Activated CD8-positive, alpha-beta memory T cell treated with anti-CD3 and anti-CD28 coated beads, Interleukin-2, amount 50 U/mL, for 1 hour (primary cell): Measurements from ENCODE around the gene GOLGA6L7.
"Not testable (repeated sequence)": the region's sequence is repeated elsewhere in the genome, so short reads cannot be mapped to it uniquely, and the experiment has no call there.

Experiments
- DNase-seq: peaks from one replicate; pipeline ENCODE4 v3.0.0-alpha.2; 2020; ENCODE audit errors: extremely low read depth

Gene GOLGA6L7

DNA sequence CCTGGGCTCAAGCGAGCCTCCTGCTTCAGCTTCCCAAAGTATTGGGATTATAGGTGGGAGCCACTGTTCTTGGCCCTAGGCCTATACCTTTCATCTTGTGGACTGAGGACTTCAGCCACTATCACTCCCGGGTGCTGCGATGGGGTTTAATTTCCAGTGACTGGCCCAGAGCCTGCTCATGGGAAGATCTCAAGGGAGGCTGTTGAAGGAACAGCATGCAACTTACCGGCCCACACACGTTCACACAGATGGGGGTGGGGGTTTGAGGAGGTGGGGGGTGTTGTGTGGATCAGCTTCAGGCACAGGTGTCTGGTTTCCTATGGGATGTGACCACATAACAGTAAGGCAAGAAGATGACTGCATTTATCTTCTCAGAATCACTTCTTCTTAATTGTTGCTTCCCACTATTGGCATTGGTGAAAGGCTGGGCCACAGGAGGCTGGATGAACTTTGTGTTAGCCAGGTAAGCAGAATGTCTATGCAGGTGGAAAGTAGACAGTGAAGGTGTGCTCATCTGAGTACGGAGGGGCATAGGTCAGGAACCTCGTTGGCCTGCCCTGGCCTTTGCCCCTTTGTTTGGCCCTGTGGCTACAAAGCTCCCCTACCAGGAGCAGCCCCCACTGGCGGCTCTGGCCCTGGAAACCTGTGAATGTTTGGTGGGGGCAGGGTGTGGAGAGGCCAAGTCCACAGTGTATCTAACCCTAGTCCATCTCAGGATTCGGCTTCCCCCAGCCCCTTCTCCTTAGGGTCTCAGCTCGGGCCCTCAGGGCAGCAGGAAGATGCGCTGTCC, 35.9 kb upstream of the GOLGA6L7 start:
- DNase-seq, result no peak

DNA sequence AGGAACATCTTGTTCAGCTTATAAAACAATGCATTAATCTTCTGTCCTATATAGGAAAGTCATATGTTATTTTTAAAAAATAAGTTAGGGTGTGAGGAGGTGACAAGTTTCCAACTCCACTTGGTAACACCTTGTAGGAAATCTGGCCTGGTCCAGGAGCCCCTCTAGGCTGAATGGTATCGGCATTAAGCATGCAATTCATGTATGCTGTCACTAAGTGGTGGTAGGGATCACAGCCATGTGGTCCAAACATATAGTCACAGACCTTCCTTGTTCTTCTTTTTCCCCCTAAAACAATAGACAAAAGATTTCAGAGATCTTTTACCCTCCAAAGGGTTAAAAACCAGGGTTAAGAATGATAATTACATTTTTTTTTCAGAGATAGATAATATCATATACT, 33.2 kb upstream of the GOLGA6L7 start:
- DNase-seq, result no peak

DNA sequence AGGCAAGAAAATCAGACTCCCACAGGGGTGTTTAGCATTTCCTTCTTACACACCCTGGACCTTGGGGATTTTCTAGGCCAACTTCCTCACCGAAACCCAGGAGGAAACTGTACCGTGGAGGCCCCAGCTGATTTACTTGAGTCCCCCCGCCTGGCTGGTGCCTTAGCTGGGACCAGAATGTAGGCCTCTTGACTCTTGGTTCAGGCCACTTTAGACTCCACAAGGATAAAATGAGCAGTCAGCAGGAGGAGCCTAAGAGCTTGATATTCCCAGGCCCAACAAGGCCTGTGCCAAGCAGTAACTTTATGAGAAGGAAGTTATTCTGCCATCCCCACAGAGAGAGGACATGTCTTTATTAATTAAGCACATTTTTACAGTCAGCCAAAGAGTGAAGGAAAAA, 32.7 kb upstream of the GOLGA6L7 start:
- no peak for DNase-seq

DNA sequence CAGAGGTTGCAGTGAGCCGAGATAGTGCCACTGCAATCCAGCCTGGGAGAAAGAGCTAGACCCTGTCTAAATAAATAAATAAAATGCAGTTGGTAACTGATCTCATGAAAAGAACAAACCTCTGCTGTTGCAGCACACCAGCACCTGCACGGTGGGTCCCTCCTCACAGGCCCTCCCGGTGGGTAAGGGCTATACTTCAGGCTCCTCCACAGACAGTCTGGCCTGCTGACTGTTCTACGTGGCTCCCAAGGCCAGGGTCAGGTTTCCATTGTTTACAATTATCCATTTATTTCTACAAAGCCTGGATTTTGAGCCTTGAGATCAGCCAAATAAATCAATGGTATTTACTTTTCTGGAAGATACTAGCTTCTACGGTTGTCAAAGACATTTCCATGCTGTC, 32.2 kb upstream of the GOLGA6L7 start:
- DNase-seq, result no peak

DNA sequence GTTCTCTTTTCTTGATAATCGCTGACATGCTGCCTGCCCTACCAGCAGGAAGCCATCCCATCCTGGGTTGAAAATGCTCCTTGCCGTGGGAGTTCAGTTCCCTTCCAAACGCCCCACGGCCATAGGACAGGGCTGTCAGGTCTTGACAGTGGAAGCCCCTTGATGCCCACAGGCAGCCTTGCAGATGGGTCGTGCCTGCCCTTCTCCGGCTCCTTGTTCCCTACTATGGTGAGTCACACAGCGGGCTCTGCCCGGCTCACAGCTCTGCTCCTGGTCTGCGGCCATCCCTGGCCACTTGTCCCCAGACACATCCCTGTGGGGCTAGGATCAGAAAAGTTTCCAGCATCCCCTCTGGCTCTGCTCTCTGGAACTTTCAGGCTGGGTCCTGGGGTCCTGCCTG, 31.1 kb upstream of the GOLGA6L7 start:
- DNase-seq, result no peak

DNA sequence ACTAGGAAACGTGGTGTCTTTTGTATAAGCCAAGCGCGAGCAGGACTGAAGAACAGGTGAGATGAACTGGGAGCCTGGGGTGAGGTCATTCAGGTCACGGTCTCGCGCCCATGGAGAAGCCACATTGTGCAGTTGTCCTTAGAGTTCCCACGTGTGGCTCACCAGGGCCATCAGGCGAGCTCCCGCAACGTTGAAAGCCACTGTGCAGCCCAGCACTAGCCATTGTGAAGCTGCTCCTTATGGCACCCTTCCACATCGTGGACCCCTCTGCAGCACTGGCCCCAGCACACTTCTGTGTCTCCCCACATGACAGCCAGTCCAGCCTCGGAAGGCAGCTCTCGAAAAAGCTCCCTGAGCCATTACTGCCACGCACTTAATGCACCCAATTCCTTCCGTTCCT, 29.8 kb upstream of the GOLGA6L7 start:
- no peak for DNase-seq

DNA sequence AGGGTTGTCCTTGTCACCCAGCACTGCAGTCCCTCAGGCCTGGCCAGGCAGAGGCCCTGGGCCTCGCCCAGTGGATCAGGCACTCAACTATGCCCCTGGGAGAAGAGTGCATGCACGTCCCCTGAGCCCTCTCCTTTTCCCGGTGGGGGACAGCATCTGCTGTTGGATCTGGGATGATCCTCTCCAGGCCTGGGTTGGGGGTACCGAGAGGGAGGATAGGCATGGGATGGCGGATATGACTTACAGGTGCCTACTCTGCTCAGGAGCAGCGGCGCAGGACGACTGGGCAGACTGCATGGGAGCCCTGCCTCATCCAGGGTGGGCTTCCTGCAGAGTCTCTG, 28.4 kb upstream of the GOLGA6L7 start:
- DNase-seq, result no peak

DNA sequence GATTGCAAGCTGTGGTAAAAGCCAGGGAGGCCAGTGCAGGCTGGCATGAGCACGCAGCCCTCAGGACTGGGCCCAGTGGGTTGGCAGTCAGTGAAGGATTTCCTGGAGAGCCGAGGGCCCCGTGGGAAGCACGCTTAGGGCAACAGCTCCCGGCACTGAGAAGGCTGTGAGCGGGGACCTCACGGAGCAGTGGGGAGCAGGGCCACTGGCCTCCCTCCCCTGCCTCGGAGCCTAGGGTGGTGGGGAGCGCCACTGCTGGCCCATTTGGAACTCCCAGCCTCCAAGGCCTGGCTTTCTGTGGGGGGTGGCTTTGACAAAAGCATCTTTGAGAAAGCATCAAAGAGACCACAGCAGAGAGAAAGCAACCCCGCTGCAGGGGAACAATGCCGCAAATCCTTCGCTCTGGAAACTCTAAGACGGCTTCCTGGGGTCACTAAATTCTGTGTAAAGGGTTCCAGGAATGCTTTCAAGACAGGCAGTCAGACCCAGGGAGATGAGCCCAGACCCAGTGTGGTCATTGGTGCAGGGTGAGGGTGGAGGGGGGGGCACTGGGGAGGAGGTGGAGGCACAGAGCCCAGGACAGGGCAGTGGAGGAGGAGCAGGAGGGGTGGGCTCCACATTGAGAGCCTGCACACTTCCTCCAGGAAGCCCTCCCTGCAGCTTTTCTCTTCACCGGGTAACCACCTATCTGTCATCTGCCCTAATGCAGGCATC, 27.8 kb upstream of the GOLGA6L7 start:
- DNase-seq, result no peak

DNA sequence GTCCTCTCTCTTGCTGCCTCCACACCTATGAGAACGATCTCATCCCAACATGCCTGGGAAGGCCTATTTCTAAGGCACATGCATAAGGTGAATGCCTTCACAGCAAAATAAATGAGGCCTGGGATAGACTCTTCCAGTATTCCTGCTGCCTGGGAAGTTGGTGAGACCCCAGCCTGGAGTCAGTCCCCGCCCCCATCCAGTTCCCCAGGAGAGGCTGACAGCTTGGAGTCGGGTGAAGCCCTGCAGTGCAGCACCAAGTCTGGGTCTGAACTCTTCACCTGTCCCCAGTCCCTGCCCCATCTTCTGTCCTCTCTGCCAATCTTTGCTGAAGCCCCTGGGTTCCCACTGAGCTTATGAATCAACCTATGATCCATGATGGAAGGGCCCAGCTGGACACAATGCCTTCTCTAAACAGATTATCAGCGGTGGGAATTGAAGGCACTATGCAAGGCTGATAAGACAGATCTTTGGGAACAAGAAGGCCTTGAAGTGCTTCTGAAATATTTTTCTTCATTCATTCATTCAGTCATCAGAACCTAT, 27.1 kb upstream of the GOLGA6L7 start:
- DNase-seq, result no peak

DNA sequence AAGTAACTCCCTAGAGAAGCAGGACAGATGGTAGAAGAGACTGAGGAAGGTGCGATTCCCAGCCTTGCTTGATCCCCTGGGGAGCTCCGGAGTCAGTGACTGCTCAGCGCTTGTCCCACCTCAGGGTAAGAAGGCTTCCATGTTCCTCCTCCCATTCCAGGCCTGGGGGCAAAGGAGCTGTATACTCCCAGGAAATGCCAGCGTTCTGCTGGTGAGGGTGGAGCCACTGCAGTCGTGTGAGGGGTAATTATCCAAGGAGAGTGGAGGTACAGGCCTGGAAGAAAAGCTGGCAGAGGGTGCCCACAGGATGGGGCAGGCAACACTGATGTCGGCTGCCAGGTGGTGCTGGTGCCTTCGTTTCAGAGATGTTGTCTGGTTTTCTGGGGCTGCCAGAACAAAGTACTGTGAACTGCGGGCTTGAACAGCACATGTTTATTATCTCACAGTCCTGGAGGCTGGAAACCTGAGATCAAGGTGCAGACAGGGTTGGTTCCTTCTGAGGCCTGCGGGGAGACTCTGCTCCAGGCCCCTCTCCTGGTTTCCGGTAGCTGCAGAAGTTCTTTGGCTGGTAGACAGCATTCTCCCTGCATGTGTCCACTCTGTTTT, 25.2 kb upstream of the GOLGA6L7 start:
- DNase-seq, result no peak

DNA sequence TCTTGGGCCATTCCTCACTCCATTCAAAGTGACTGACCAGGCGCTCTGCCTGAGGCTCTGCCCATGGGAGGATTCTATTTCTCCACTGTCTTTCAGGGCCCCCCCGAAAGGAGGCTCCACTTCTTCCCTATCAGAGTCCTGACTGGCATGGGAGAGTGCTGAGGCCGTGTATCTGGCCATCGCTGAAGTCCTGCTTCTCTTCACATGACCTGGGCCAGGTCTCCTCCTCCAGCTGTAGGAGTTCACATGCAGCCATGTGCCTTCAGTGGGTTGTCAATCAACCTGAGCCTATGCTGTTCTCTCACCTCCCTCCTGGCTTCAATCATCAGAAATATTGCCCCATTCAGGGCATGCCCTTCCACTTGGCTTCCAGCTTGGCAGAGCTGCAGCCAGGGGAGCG, 24.6 kb upstream of the GOLGA6L7 start:
- no peak for DNase-seq

DNA sequence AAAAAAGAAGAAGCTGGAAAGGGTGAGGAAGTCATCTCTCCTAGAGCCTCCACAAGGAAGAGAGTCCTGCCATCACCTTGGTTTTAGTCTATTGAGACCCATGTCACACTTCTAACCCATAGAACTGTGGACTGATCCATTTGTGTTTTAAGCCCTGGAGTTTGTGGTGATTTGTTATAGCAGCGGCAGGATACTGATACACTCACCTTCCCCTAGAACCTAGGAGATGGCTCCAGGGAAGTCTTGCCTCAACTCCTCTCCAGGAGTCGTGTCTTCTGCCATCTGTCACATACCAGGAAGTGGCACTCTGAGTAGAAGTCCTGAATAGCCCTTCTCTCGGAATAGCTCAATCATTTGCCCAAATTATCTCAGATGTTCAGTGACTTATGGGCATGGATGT, 22.7 kb upstream of the GOLGA6L7 start:
- no peak for DNase-seq

DNA sequence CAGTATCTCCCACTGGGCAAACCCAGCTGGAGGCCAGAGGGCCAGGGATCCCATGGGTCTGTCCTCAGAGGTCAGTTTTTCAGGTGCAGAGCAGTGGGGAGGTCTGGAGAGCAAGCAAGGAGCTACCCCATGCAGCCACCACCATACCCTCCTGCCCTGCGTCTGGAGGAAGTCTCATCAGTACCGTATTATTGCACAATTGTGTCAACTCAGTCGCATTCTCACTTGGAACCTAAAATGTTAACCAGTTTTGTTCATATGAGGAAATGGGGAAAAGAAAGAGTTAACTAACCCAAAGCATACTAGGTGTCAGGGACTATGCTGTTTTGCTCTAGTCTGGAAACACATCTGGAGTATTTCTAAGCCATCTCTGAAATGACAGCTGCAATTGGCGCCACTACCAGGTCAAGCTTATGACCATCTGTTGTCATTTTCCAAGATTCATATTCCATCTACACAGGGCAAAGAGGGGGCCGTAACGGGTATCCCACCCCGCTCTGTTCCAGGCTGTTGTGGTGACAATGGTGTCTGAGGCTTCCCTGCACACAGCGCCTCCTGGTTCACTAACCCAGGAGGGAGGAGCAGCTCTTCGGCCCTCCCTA, 20.4 kb upstream of the GOLGA6L7 start:
- DNase-seq, result no peak

DNA sequence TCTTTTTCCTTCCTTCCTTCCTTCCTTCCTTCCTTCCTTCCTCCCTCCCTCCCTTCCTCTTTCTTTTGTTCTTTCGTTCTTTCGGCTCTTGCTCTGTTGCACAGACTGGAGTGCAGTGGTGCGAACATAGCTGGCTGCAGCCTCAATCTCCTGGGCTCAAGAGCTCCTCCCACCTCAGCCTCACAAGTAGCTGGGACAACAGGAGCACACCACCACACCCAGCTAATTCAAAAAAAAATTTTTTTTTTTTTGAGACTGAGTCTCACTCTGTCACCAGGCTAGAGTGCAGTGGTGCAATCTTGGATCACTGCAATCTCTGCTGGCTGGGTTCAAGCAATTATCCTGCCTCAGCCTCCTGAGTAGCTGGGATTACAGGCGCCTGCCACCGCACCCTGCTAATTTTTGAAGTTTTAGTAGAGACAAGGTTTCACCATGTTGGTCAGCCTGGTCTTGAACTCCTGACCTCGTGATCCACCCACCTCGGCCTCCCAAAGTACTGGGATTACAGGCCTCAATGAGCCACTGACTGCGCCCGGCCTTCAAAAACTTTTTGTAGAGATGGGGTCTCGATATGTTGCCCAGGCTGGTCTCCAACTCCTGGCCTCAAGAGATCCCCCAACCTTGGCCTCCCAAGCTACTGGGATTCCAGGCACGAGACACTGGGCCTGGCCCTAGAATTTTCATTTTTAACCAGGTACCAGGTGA, 13.3 kb upstream of the GOLGA6L7 start:
- DNase-seq, result not testable (repeated sequence)

DNA sequence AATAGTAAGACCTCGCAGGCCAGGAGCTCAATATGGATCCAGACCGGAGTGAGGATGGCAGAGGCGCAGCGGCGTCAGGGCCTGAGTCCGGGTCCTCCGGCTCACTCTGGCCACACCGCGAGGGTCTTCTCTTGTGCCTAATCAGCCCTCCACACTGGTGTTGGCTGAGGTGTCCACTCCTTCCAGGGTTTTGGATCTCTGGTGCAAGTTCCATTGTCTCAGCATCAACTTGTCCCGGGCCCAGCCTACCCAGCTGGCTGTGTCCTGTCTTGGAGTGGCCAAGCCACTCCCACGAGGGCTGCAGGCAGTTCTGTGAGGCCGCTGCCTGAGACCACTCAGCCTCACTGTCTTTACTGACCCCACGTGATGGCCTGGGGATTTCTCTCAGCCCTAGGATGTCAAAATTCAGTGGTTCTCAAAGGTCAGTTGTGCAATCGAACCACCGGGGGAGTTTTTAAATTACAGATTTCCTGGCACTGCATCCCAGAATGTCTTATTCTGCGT, 12.6 kb upstream of the GOLGA6L7 start:
- DNase-seq, result no peak

DNA sequence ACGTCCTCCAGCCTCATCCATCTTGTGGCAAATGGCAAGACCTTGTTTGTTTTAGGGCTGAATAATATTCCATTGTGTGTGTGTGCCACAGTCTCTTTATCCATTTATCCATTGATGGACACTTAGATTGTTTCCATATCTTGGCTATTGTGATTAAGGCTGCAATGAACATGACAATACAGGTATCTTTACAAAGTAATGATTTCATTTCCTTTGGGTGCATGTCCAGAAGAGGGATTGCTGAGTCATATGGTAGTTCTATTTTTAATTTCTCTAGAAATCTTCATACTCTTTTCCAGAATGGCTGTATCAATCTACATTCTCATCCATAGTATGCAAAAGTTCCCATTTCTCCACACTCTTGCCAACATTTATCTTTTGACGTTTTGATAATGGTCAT, 6.1 kb upstream of the GOLGA6L7 start:
- DNase-seq, result not testable (repeated sequence)

DNA sequence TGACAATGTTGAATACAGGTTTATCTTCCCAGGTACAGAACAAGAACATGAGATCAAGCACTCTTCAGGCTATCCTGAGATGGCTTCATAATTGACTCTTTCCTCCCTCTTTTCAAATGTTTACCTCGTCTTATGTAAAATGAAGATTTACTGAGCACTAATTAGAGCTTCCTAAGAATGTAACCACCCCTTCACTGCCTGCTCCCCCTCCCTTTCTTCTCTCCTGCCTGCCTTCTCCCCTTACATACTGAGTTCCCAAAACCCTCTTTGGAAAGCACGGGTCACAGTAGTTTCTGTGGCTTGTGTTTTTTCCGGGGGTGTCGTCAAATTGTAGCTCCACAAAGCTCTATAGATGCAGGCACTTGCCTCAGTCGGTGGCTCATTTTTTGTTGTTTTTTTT, 5.2 kb upstream of the GOLGA6L7 start:
- not testable (repeated sequence) for DNase-seq

DNA sequence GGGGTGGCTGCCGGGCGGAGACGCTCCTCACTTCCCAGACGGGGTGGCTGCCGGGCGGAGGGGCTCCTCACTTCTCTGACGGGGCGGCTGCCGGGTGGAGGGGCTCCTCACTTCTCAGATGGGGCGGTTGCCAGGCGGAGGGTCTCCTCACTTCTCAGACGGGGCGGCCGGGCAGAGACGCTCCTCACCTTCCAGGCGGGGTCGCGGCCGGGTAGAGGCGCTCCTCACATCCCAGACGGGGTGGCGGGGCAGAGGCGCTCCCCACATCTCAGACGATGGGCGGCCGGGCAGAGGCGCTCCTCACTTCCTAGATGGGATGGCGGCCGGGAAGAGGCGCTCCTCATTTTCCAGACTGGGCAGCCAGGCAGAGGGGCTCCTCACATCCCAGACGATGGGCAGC, 1.3 kb upstream of the GOLGA6L7 start:
- not testable (repeated sequence) for DNase-seq

DNA sequence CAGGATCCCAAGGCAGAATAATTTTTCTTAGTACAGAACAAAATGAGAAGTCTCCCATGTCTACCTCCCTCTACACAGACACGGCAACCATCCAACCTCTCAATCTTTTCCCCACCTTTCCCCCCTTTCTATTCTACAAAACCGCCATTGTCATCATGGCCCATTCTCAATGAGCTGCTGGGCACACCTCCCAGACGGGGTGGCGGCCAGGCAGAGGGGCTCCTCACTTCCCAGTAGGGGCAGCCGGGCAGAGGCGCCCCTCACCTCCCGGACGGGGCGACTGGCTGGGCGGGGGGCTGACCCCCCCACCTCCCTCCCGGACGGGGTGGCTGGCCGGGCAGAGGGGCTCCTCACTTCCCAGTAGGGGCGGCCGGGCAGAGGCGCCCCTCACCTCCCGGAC, 827 bp upstream of the GOLGA6L7 start:
- not testable (repeated sequence) for DNase-seq

DNA sequence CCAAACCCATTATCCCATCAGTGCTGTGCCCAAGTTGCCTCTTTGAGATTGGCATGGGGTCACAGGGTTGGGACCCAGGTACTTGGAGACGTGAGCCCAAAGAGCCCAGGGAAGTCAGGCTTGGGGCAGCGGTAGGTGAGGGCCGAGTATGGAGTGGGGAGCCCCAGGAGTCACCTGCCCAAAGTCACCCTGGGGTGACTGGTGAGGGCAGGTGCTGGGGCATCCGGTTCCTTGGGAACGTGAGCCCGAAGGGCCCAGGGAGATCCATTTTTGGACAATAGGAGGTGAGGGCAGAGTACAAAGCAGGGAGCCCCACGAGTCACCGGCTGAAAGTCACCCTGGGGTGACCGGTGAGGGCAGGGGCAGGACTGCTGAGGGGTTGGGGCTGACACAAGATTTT, 485 bp downstream of the GOLGA6L7 start:
- DNase-seq, result not testable (repeated sequence)

DNA sequence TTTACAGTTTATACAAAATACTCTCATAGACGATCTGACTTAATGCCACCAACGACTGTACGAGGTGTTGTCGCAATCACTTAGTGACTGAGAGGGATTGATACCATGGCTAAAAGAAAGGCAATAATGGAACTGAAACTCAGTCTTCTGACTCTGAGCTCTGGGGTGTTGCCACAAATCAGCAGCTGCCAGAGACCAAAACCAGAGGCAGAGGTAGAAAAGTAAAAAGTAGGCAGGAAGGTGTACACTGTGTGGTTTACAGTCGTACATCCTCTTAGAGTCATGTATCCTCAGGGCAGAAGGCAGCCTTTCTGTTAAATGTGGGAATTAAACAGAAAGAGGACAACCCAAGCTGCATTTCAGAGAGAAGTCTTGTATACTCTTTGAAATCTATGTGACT, 1.2 kb downstream of the GOLGA6L7 start:
- DNase-seq, result not testable (repeated sequence)

DNA sequence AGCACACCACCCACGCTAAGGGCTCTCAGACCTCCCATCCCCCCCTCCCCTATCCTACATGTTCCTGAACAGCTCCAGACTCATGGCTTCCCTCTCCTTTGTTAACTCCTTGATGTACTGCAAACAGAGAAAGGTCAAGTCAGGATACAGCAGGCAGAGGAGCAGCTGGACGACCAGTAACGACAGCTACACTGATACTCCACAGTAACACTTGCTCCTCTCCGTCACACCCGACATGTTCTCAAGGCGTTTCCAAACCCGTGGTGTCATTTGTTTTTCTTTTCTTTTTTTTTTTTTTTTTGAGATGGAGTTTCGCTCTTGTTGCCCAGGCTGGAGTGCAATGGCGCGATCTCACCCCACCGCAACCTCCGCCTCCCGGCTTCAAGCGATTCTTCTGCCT, 4.3 kb downstream of the GOLGA6L7 start:
- not testable (repeated sequence) for DNase-seq
